ENCODE measurements around the gene ANGPTL7. TPM values are rescaled to one million over a fixed set of nuclear protein-coding genes. Genes with fewer than 3 reads are reported as not detected.

The ANGPTL7 gene
- total and polyA plus RNA-seq, 2 donors (not counting 1 experiment from before 2014, with no cell fraction given), result 0.34 to 1.5 TPM

GRCh38 chr1:11238311-11238710 lies 49.2 kb downstream of the ANGPTL7 start:
- DNase-seq (ENCODE audit: low read depth in 2 of 2), result no peak
- Histone ChIP-seq H3K4me1 (ENCODE audit: control insufficient read depth, extremely low read depth, insufficient read depth, low read length) (no peaks in the 10 kb centered on the region), H3K9ac (ENCODE audit: insufficient read depth, low read length) (no peak overlapping the region)

GRCh38 chr1:11245248-11245647 lies 56.1 kb downstream of the ANGPTL7 start:
- TF ChIP-seq CTCF (conservative IDR thresholded peaks at IDR 0.05 in 1 of 2, IDR thresholded peaks at IDR 0.05 in 1 of 2; ENCODE audit: low read depth in 1 of 2, low read length in 2 of 2) (no peak), EZH2 (IDR thresholded peaks at IDR 0.05; ENCODE audit: low read length, missing control alignments) (no peak)
- Histone ChIP-seq H2AFZ (ENCODE audit: low read length) (no peak overlapping the region), H3K4me1 (ENCODE audit: control insufficient read depth, extremely low read depth, insufficient read depth, low read length) (no peaks in the 10 kb centered on the region), H3K27me3 (ENCODE audit: control insufficient read depth, insufficient read depth, low read length) (no peaks in the 10 kb centered on the region), H3K4me2 (ENCODE audit: extremely low read depth, insufficient read depth, low read length) (no peak overlapping the region), H3K79me2 (ENCODE audit: control insufficient read depth, insufficient read depth, low read length) (no peaks in the 10 kb centered on the region), H3K9ac (ENCODE audit: insufficient read depth, low read length) (no peak overlapping the region), H3K4me3 (replicated peaks in 1 of 4; ENCODE audit: control extremely low read depth in 1 of 4, insufficient read depth in 1 of 4, low read depth in 3 of 4, low read length in 4 of 4) (no peak overlapping the region), H4K20me1 (ENCODE audit: control insufficient read depth, extremely low read depth, insufficient read depth, low read length) (no peaks in the 10 kb centered on the region), H3K27ac (ENCODE audit: insufficient read depth, low read length) (no peak overlapping the region), H3K9me3 (ENCODE audit: control insufficient read depth, insufficient read depth, low read depth, low read length) (no peaks in the 10 kb centered on the region), H3K36me3 (ENCODE audit: control insufficient read depth, insufficient read depth, low read length) (peaks cover 15% of the 10 kb centered on the region)
- no peak for DNase-seq (ENCODE audit: low read depth in 2 of 2)

More at GRCh38 chr1:11238311-11238710, 49.2 kb downstream of the ANGPTL7 start:
- Histone ChIP-seq H2AFZ (ENCODE audit: low read length) (no peak overlapping the region), H3K36me3 (ENCODE audit: control insufficient read depth, insufficient read depth, low read length) (peaks cover 18% of the 10 kb centered on the region), H3K4me3 (replicated peaks in 1 of 4; ENCODE audit: control extremely low read depth in 1 of 4, insufficient read depth in 1 of 4, low read depth in 3 of 4, low read length in 4 of 4) (no peak overlapping the region), H3K27ac (ENCODE audit: insufficient read depth, low read length) (no peak overlapping the region), H3K4me2 (ENCODE audit: extremely low read depth, insufficient read depth, low read length) (no peak overlapping the region), H3K79me2 (ENCODE audit: control insufficient read depth, insufficient read depth, low read length) (no peaks in the 10 kb centered on the region), H4K20me1 (ENCODE audit: control insufficient read depth, extremely low read depth, insufficient read depth, low read length) (no peaks in the 10 kb centered on the region), H3K27me3 (ENCODE audit: control insufficient read depth, insufficient read depth, low read length) (no peaks in the 10 kb centered on the region), H3K9me3 (ENCODE audit: control insufficient read depth, insufficient read depth, low read depth, low read length) (no peaks in the 10 kb centered on the region)
- TF ChIP-seq EZH2 (IDR thresholded peaks at IDR 0.05; ENCODE audit: low read length, missing control alignments), result no peak
- TF ChIP-seq CTCF (conservative IDR thresholded peaks at IDR 0.05 in 1 of 2, IDR thresholded peaks at IDR 0.05 in 1 of 2; ENCODE audit: low read depth in 1 of 2, low read length in 2 of 2), result no peak

Other genes with a start within 250 kb of the ANGPTL7 start
- 81.4 and 97.1 TPM in 2 replicates for gene TARDBP, start 176.7 kb upstream of the ANGPTL7 start, total RNA-seq
- gene TARDBP, start 176.7 kb upstream of the ANGPTL7 start, polyA plus RNA-seq, result 161 and 167 TPM in 2 replicates
- gene MASP2, start 142.1 kb upstream of the ANGPTL7 start, total RNA-seq, result not detected in 2 replicates
- not detected in 2 replicates for gene MASP2, start 142.1 kb upstream of the ANGPTL7 start, polyA plus RNA-seq
- gene SRM, start 129.3 kb upstream of the ANGPTL7 start, total RNA-seq, result 8.2 and 13.0 TPM in 2 replicates
- gene SRM, start 129.3 kb upstream of the ANGPTL7 start, polyA plus RNA-seq, result 95.4 and 143 TPM in 2 replicates
- gene EXOSC10, start 89.5 kb upstream of the ANGPTL7 start, total RNA-seq, result 26.2 and 36.2 TPM in 2 replicates
- 56.3 and 76.1 TPM in 2 replicates for gene EXOSC10, start 89.5 kb upstream of the ANGPTL7 start, polyA plus RNA-seq
- 25.4 and 36.2 TPM in 2 replicates for gene MTOR, start 73.2 kb downstream of the ANGPTL7 start, total RNA-seq
- gene MTOR, start 73.2 kb downstream of the ANGPTL7 start, polyA plus RNA-seq, result 20.2 and 27.6 TPM in 2 replicates
- 7.6 and 8.0 TPM in 2 replicates for gene UBIAD1, start 83.8 kb downstream of the ANGPTL7 start, total RNA-seq
- gene UBIAD1, start 83.8 kb downstream of the ANGPTL7 start, polyA plus RNA-seq, result 7.1 and 12.9 TPM in 2 replicates

All from fibroblast of lung (primary cell).